ENCODE results near the gene PSMC4. TPM values are rescaled to one million over a fixed set of nuclear protein-coding genes. Genes with fewer than 3 reads are reported as not detected.

Gene PSMC4
- total RNA-seq, 1 donor from 2014 or later: 134 TPM

GRCh38 chr19:39986643-39987042 lies 15.7 kb downstream of the PSMC4 start:
- intact Hi-C loops (cut with micrococcal nuclease): no loop called here

DNA sequence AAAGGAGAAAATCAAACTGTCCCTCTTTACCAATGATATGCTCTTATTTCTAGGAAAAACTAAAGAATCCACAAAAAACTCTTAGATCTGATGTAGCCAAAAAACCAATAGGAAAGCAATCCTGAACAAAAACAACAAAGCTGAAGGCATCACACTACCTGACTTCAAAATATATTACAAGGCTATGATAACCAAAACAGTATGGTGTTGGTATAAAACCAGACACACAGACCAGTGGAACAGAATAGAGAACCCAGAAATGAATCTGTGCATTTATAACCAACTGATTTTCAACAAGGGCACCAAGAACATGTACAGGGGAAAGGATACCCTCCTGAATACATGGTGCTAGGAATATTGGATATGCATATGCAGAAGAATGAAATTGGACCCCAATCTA lies 16.2 kb downstream of the PSMC4 start:
- intact Hi-C loops (cut with micrococcal nuclease): no loop called here

GRCh38 chr19:39987596-39987995 lies 16.6 kb downstream of the PSMC4 start:
- intact Hi-C loops (cut with micrococcal nuclease): no loop called here

DNA sequence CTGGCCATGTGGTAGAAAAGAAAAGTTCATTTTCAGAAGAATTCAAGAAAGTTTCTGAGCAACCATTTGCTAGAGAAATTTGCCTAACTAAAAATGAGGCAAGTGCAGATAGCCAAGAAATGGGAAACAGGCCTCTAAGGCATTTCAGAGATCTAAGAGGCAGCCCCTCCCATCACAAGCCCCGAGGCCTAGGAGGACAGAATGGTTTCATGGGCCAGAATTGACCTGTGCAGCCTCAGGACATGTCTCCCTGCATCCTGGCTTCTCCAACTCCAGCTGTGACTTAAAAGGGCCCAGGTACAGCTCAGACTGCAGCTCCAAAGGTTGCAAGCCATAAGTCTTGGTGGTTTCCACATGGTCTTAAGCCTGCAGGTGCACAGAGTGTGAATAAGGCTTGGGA lies 22.6 kb downstream of the PSMC4 start:
- intact Hi-C loops (cut with micrococcal nuclease): no loop called here

GRCh38 chr19:39994361-39994760 lies 23.4 kb downstream of the PSMC4 start:
- intact Hi-C loops (cut with micrococcal nuclease): no loop called here

DNA sequence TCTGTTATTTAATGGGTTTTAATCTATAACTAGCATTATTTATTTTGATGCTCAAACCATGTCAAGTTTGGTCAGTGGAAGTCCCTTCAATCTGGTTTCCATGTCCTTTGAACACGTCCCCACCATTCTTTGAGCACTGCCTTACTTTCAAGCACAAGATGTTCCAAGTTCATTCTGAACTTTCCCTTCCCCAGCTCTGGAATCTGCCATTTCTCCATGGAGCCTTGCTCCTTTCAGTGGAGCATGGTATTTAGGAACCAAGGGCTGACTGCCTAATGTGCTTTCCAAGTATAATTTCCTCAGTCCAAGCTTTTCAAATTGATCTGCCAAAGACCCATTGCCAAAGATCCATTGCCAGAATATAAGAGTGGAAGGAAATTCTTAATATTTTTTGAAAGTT lies 24.8 kb downstream of the PSMC4 start:
- intact Hi-C loops (cut with micrococcal nuclease): loop anchor here (1.0 kb wide), 2 partner anchors 24 to 95 kb away; partner anchors contain the start of genes PSMC4 and ZNF780A

- intact Hi-C loops (cut with micrococcal nuclease): loop anchor here (1.0 kb wide), 2 partner anchors 25 to 94 kb away; partner anchors contain the start of genes PSMC4 and ZNF780A
Measured at GRCh38 chr19:39996218-39996810, 25.3 kb downstream of the PSMC4 start.

- intact Hi-C loops (cut with micrococcal nuclease): loop anchor here (1.0 kb wide), 3 partner anchors 26 to 93 kb away; partner anchors contain the start of genes PSMC4, ZNF780A and ZNF780B
Measured at GRCh38 chr19:39996811-39997637, 26.1 kb downstream of the PSMC4 start, which contains the start of gene ZNF546. ZNF546 (plus strand) TSS chr19:39997060; CDS start chr19:39998327, 1,267 bp downstream.

DNA sequence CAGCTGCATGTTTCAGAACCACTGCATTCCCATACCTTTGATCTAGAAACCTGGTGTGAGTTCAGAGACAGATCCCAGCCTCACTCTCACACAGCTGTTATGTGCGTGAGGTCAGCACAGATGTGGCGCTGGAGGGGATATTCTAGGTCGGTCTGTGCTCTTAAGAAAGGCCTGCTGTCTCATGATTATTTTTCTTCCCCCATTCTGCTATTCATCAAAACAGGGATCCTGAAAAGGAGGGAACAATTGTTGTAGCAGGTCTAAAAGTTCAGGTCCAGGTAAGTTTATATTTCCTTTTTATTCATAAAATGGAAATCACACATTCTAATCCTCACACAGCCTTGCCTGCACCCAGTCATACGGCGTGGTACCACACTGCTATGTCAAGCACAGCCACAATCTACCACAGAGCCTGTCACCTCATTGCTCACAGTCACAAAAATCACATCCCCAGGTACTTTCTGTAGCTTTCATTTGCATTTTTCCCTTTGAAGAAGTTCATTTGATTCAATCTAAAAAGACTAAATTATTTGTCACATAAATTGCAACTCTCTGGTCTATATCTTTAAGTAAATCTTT lies 26.8 kb downstream of the PSMC4 start:
- intact Hi-C loops (cut with micrococcal nuclease): loop anchor here (1.0 kb wide), 1 partner anchor 59 kb away; the partner anchor contains the start of gene ZNF780B

DNA sequence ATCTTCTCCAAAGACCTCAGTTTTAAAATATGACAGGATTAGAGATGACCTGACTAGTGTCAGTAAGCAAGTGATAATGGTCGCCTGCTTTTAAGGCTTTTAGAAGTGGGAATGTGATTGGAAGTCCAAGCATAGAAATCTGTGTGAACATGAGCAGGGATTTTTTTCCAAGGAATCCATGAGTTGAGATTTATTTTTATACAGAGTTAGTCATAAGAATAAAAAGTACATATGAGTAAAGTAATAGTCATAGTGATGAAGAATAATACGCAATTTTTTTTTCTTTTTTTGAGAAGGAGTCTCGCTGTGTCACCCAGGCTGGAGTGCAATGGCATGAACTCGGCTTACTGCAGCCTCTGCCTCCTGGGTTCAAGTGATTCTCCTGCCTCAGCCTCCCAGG lies 27.5 kb downstream of the PSMC4 start:
- intact Hi-C loops (cut with micrococcal nuclease): no loop called here

DNA sequence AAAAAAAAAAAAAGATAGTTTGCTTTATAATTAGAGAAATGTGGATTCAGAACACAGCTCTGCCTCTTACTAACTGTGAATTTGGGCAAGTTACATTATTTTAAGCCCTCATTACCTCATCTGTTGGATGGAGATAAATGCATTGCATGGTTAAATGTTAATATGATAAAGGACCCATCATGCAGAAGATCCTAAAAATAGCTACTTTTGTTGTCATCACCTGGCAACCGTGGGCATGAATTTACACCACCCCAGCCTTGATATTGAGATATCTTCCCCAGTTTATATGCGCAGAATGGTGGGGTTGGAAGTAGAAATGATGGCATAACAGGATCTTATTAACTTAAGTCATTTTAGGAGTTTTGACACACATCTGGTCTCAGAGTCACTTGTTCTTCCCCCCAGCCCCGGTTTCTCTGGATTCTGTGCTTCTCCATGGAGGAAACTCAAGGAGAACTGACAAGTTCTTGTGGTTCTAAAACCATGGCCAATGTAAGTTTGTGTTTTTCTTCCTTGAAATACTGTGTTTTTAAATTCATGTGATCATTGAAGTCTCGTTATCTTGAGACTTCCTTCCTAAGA lies 34.8 kb downstream of the PSMC4 start:
- intact Hi-C loops (cut with micrococcal nuclease): no loop called here

- intact Hi-C loops (cut with micrococcal nuclease): no loop called here
Measured at GRCh38 chr19:40006273-40006691, 35.3 kb downstream of the PSMC4 start.

DNA sequence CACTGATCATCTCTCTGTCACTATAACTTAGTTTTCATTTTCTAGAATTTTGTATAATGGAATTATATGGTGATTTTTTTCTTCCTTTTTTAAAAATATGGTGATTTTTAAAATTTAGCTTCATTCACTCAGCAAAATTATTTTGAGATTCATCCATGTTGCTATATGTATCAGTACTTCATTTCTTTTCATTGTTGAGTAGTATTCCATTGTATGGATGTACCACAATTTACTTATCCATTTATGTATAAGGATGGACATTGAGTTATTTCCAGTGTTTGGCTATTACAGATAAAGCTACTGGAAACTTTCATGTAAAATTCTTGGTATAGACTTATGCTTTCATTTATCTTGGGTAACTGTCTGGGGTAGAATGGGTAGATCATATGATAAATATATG lies 38.7 kb downstream of the PSMC4 start:
- intact Hi-C loops (cut with micrococcal nuclease): no loop called here

GRCh38 chr19:40013991-40014390 lies 43.0 kb downstream of the PSMC4 start:
- intact Hi-C loops (cut with micrococcal nuclease): no loop called here

DNA sequence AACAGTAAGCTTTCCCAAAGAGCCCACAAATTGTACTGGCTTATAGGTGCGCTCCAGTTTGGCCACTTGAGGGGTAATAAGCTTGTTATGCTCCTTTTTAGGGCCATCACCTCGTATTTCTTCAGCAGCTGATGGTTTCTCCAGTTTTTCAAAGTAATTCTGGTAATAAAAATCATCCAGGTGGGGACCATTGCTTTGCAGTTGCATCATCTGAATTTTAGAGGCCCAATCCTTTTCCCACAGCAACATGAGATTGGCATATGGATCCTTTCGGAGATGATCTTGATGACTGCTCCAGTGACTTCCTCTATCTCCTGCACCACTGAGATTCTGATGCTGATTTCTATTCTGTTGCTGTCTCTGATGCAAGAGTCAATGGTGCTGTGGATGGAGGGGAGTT lies 53.0 kb downstream of the PSMC4 start:
- intact Hi-C loops (cut with micrococcal nuclease): no loop called here

GRCh38 chr19:40025938-40026596 lies 55.1 kb downstream of the PSMC4 start:
- intact Hi-C loops (cut with micrococcal nuclease): no loop called here

DNA sequence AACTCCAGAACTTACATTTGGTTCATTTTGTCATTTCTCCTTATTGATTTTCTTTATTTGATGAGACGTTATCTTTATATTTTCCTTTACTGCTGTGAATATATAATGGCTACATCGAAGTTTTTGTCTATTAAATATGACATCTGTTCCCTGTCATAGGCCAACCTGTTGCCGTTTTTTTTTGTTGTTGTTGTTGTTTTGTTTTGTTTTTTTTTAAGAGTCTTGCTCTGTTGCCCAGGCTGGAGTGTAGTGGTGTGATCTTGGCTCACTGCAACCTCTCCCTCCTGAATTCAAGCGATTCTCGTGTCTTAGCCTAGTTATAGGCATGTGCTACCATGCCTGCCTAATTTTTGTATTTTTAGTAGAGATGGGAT lies 55.6 kb downstream of the PSMC4 start:
- intact Hi-C loops (cut with micrococcal nuclease): no loop called here

Data from T-helper 2 cell treated with Interferon-gamma antibody and Interleukin-4, amounts not matched to agents 100 ng/mL and 5 ng/mL, for 36 hours (primary cell).